Gastrocnemius medialis (tissue), 4 donors: ENCODE results near the gene SMARCB1. TPM values are rescaled to one million over a fixed set of nuclear protein-coding genes. Genes with fewer than 3 reads are reported as not detected.

Experiments used
- ATAC-seq, 2 donors: fragments of 150-250 bp; one replicate each; pipeline ENCODE4 v1.9.1; 2016
- DNase-seq, 2 donors: peaks; one replicate each; pipeline ENCODE4 v3.0.0-alpha.2; 2019
- H3K27ac ChIP-seq, 4 donors: fragments of 200-600 bp; sonication (generic); 1 replicate in 1 of 4; 2 replicates in 3 of 4; pipeline ENCODE4 v1.5.1; 2016 to 2018; ENCODE audit warnings: mild to moderate bottlenecking in 2 of 4, moderate library complexity in 1 of 4
- H3K27me3 ChIP-seq, 3 donors: fragments of 200-600 bp; sonication (generic) in 2 of 3; 1 replicate in 1 of 3; 2 replicates in 2 of 3; pipeline versions ENCODE4 v1.5.1 to v1.6.0; 2016 to 2019; ENCODE audit warnings: mild to moderate bottlenecking in 1 of 3, moderate library complexity in 1 of 3
- H3K36me3 ChIP-seq, 2 donors: fragments of 200-600 bp; sonication (generic) in 1 of 2; one replicate each; pipeline ENCODE4 v1.5.1; 2017 to 2018
- H3K4me1 ChIP-seq, 2 donors: fragments of 200-600 bp; sonication (generic) in 1 of 2; one replicate each; pipeline ENCODE4 v1.5.1; 2016 to 2017; ENCODE audit warnings: mild to moderate bottlenecking in 2 of 2
- H3K4me3 ChIP-seq, 4 donors: fragments of 200-600 bp; sonication (generic) in 3 of 4; 1 replicate in 1 of 4; 2 replicates in 3 of 4; pipeline ENCODE4 v1.5.1; 2016 to 2019; ENCODE audit warnings: mild to moderate bottlenecking in 2 of 4
- H3K9me3 ChIP-seq, 3 donors: fragments of 200-600 bp; sonication (generic) in 2 of 3; 1 replicate in 1 of 3; 2 replicates in 2 of 3; pipeline ENCODE4 v1.5.1; 2016 to 2019
- POLR2A ChIP-seq, 2 donors: fragments of 450-650 bp; IDR thresholded peaks; one replicate each; pipeline ENCODE4 v1.6.1; 2017; ENCODE audit warnings: antibody characterized with exemption in 2 of 2, mild to moderate bottlenecking in 2 of 2, moderate library complexity in 2 of 2
- in situ Hi-C, 4 donors: fragments of 200-750 bp; cut with MboI; loops; one replicate each; pipeline versions ENCODE4 v1.15.0 to v1.8.0; 2017; ENCODE audit warnings: low sequenced_read_pairs in 4 of 4
- intact Hi-C: fragments of 100-400 bp; cut with DNase I; formaldehyde crosslinking; loops from one replicate; pipeline ENCODE4 v1.15.1; 2023; ENCODE audit warnings: low total_unique reads
- total RNA-seq, 4 donors: library from RNA; depleted of rRNA; stranded (reverse); fragments of >200 nt; gene quantifications; one replicate each; pipeline versions ENCODE4 v1.1.0 to v1.2.3, GENCODE V29; 2016
- TF ChIP-seq, protein P1 (sequence below), 5 experiments: fragments of 450-650 bp in 3 of 5; fragments of 200-600 bp in 2 of 5; sonication (generic) in 2 of 5; IDR thresholded peaks in 4 of 5; conservative IDR thresholded peaks in 1 of 5; 1 replicate in 4 of 5; 2 replicates in 1 of 5; pipeline ENCODE4 v1.5.1; 2016 to 2019; ENCODE audit warnings: antibody characterized with exemption in 5 of 5, mild to moderate bottlenecking in 3 of 5, moderate library complexity in 3 of 5

SMARCB1 gene
- total RNA-seq, 4 donors from 2014 or later, result 37.8 to 65.6 (median 55.2) TPM

DNA sequence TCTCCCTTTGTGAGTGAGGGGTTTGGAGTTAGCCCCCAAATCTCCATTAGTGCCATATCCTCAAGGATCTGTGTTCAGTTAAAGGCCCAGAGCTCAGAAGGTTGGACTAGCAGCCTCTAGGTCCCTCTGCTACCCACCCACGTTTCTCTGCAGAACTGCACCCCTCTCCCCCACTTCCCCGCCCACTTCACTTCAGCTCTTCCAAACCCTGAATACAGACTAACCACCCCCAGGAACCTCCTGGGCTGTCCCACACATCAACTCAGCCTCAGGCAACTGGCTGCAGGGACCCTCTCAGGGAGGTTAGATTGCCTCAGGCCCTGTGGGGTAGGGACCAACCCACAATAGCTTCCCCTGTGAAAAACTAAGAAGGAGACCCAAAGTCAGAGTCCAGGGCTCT lies 33.4 kb upstream of the SMARCB1 start:
- no peak overlapping the region for H3K4me3 ChIP-seq
- TF ChIP-seq, protein P1, sequence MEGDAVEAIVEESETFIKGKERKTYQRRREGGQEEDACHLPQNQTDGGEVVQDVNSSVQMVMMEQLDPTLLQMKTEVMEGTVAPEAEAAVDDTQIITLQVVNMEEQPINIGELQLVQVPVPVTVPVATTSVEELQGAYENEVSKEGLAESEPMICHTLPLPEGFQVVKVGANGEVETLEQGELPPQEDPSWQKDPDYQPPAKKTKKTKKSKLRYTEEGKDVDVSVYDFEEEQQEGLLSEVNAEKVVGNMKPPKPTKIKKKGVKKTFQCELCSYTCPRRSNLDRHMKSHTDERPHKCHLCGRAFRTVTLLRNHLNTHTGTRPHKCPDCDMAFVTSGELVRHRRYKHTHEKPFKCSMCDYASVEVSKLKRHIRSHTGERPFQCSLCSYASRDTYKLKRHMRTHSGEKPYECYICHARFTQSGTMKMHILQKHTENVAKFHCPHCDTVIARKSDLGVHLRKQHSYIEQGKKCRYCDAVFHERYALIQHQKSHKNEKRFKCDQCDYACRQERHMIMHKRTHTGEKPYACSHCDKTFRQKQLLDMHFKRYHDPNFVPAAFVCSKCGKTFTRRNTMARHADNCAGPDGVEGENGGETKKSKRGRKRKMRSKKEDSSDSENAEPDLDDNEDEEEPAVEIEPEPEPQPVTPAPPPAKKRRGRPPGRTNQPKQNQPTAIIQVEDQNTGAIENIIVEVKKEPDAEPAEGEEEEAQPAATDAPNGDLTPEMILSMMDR (IDR thresholded peaks at IDR 0.05 in 4 of 5, conservative IDR thresholded peaks at IDR 0.05 in 1 of 5), result no peak
- no peak for TF ChIP-seq POLR2A (IDR thresholded peaks at IDR 0.05)
- H3K4me1 ChIP-seq, result peaks cover 9 to 10% of the 10 kb centered on the region in 2 donors
- H3K36me3 ChIP-seq, result no peaks in the 10 kb centered on the region
- no peaks in the 10 kb centered on the region for H3K27me3 ChIP-seq
- DNase-seq (no peak), ATAC-seq (no peak)
- intact Hi-C loops (loop anchor here (5.0 kb wide), 1 partner anchor 36 kb away; no protein-coding TSS in a partner anchor), in situ Hi-C loops (no loop called here)
- no peak overlapping the region for H3K27ac ChIP-seq
- H3K9me3 ChIP-seq, result no peaks in the 10 kb centered on the region

DNA sequence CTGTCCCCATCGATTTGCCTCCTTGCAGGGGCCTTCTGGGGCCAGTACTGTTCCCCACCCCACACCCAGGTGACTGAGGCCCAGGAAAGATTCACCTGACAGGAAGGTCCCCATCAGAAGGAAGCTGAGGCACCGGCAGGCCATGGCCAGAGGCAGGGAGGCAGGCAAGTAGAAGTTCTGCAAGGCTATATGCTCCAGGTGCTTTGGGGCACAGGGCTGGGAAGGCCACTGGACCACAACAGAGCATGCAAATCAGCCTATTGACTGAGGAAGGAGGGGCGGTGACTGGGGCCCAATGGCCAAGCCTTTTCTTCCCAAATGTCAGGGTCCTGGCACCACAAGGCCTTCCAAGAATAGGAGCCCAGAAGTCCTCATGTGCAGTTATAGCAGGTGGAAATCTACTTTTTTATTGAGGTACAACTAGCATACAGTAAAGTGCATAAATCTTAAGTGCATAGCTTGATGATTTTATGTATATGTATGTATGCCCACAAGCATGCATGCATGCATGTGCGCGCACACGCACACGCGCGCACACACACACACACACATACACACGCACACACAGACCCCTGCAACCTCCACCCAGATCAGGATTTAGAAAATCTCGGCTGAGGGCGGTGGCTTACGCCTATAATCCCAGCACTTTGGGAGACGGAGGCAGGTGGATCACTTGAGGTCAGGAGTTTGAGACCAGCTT lies 32.4 kb upstream of the SMARCB1 start, which contains the start of gene VPREB3:
TSS of gene VPREB3 (minus strand) at position 206 of the 700 bp plus-strand sequence. CDS start at position 144, 62 bp downstream.
- Histone ChIP-seq H3K4me1 (peaks cover 9 to 10% of the 10 kb centered on the region in 2 donors), H3K36me3 (no peaks in the 10 kb centered on the region), H3K27me3 (no peaks in the 10 kb centered on the region), H3K4me3 (no peak within 1 kb of the TSS), H3K9me3 (no peaks in the 10 kb centered on the region), H3K27ac (peak within 1 kb of the TSS in 1 of 4 donors; percentile 1)
- DNase-seq (no peak), ATAC-seq (no peak)
- TF ChIP-seq, protein P1 (IDR thresholded peaks at IDR 0.05 in 4 of 5, conservative IDR thresholded peaks at IDR 0.05 in 1 of 5), result no peak
- no peak for TF ChIP-seq POLR2A (IDR thresholded peaks at IDR 0.05)
- in situ Hi-C loops, result no loop called here
- intact Hi-C loops, result loop anchor here (5.0 kb wide), 1 partner anchor 37 kb away; no protein-coding TSS in a partner anchor

DNA sequence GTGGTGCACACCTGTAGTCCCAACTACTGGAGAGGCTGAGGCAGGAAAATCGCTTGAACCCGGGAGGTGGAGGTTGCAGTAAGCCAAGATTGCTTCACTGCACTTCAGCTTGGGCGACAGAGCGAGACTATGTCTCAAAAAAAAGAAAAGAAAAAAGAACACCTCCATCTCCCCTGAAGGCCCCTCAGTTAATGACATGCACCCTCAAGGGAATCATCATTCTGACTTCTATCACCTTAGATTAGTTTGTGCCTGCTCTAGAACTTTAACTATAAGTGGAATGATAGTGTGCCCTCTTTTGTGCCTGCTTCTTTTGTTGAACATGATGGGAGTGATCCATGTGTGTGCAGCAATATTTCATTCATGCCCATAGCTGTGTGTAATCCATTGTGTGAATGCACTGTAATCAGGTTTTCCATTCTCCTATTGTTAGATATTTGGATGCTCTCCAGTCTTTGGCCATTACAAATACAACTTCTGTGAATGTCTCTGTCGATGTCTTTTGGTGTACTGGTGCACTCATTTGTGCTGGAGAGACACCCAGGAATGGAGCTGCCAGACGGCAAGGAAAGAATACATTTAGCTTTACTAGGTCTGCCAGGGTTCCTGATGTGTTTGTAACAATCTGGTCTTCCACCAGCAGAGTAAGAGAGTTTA lies 31.7 kb upstream of the SMARCB1 start:
- intact Hi-C loops, result loop anchor here (5.0 kb wide), 1 partner anchor 38 kb away; no protein-coding TSS in a partner anchor
- TF ChIP-seq POLR2A (IDR thresholded peaks at IDR 0.05), result no peak
- TF ChIP-seq, protein P1 (IDR thresholded peaks at IDR 0.05 in 4 of 5, conservative IDR thresholded peaks at IDR 0.05 in 1 of 5), result no peak
- no peaks in the 10 kb centered on the region for H3K36me3 ChIP-seq
- no peak for DNase-seq
- no peak overlapping the region for H3K4me3 ChIP-seq
- H3K27me3 ChIP-seq, result no peaks in the 10 kb centered on the region
- H3K4me1 ChIP-seq, result peaks cover 4 to 5% of the 10 kb centered on the region in 2 donors
- H3K27ac ChIP-seq, result peak overlapping the region in 2 of 4 donors; percentile 1 to 35
- in situ Hi-C loops, result no loop called here
- no peaks in the 10 kb centered on the region for H3K9me3 ChIP-seq
- no peak for ATAC-seq

DNA sequence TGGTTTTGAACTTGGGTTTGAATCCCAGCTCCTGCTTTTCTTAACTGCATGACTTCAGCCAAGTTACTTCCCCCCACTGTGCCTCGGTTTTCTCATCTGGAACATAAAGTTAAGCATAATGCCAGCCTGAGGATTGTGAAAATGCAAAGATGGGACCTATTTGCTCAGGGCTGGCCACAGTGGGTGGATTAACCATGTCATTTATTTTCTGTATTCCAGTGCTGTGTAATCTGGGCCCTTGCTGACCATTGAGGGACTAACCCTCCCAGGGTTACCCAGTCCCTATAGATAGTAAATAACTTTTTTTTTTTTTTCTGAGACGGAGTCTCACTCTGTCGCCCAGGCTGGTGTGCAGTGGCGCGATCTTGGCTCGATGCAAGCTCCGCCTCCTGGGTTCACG lies 31.1 kb upstream of the SMARCB1 start:
- Histone ChIP-seq H3K36me3 (no peaks in the 10 kb centered on the region), H3K27ac (peak overlapping the region in 2 of 4 donors; percentile 1 to 35), H3K4me1 (no peaks in the 10 kb centered on the region), H3K4me3 (no peak overlapping the region), H3K9me3 (no peaks in the 10 kb centered on the region), H3K27me3 (no peaks in the 10 kb centered on the region)
- no peak for ATAC-seq
- TF ChIP-seq POLR2A (IDR thresholded peaks at IDR 0.05), result no peak
- TF ChIP-seq, protein P1 (IDR thresholded peaks at IDR 0.05 in 4 of 5, conservative IDR thresholded peaks at IDR 0.05 in 1 of 5), result no peak
- in situ Hi-C loops, result no loop called here
- intact Hi-C loops, result no loop called here
- no peak for DNase-seq
